ENCODE results near the gene PRKCE. TPM values are rescaled to one million over a fixed set of nuclear protein-coding genes. Genes with fewer than 3 reads are reported as not detected.

PRKCE gene
- total and polyA plus RNA-seq, 2 of the 8 experiments (the other 6 are each of a cell fraction or from before 2014, with no cell fraction given) = 0.54 to 2.1 TPM

- Histone ChIP-seq H3K4ac (replicated peaks; ENCODE audit: insufficient read length, low read depth, low read length) (no peak overlapping the region), H3K4me3 (ENCODE audit: extremely low read depth in 1 of 4, insufficient read depth in 2 of 4, low read depth in 3 of 4, low read length in 4 of 4) (no peak overlapping the region), H3K14ac (ENCODE audit: insufficient read length) (no peak overlapping the region), H3K56ac (replicated peaks; ENCODE audit: insufficient read length, low read depth, low read length) (no peak overlapping the region), H3K18ac (ENCODE audit: extremely low read depth, low read length) (no peak overlapping the region), H3K23ac (ENCODE audit: insufficient read length) (no peak overlapping the region), H3K23me2 (ENCODE audit: low read depth, low read length) (no peaks in the 10 kb centered on the region), H3K79me2 (ENCODE audit: control insufficient read depth in 1 of 2, insufficient read depth in 2 of 2, low read length in 2 of 2) (no peaks in the 10 kb centered on the region), H4K8ac (ENCODE audit: extremely low read depth, insufficient read depth, low read length) (no peak overlapping the region), H4K20me1 (replicated peaks in 1 of 2; ENCODE audit: control insufficient read depth in 1 of 2, insufficient read depth in 2 of 2, low read length in 2 of 2) (no peaks in the 10 kb centered on the region), H3K79me1 (ENCODE audit: low read depth, low read length) (no peaks in the 10 kb centered on the region), H3K27ac (ENCODE audit: low read depth, low read length) (no peak overlapping the region), H3K4me1 (replicated peaks in 1 of 4; ENCODE audit: control insufficient read depth in 3 of 4, insufficient read depth in 4 of 4, low read length in 3 of 4) (no peaks in the 10 kb centered on the region), H2BK120ac (replicated peaks; ENCODE audit: low read depth, low read length) (no peak overlapping the region), H2BK15ac (ENCODE audit: low read length) (no peak overlapping the region), H4K5ac (ENCODE audit: insufficient read length, low read depth, low read length) (no peak overlapping the region), H3K4me2 (ENCODE audit: insufficient read depth in 1 of 2, low read depth in 2 of 2, low read length in 2 of 2) (no peak overlapping the region), H2AK5ac (ENCODE audit: low read depth, low read length) (no peak overlapping the region), H3K9ac (replicated peaks in 1 of 4; ENCODE audit: extremely low read depth in 1 of 4, low read depth in 3 of 4, low read length in 3 of 4) (no peak overlapping the region), H3K9me3 (ENCODE audit: insufficient read depth in 2 of 2, low read depth in 1 of 2, low read length in 1 of 2) (no peaks in the 10 kb centered on the region), H2BK20ac (ENCODE audit: low read length) (no peak overlapping the region), H3K27me3 (replicated peaks in 1 of 4; ENCODE audit: control insufficient read depth in 3 of 4, extremely low read depth in 1 of 4, insufficient read depth in 3 of 4, low read length in 3 of 4) (peaks cover 0 to 2% (median 0%) of the 10 kb centered on the region in 4 experiments; a peak in 1 of 7 replicates), H2AFZ (ENCODE audit: low read length) (no peak overlapping the region), H2BK5ac (ENCODE audit: low read depth, low read length) (no peak overlapping the region), H2BK12ac (ENCODE audit: low read depth, low read length) (no peak overlapping the region), H3K36me3 (ENCODE audit: control insufficient read depth in 2 of 4, insufficient read depth in 4 of 4, low read length in 3 of 4) (no peaks in the 10 kb centered on the region), H4K91ac (replicated peaks; ENCODE audit: insufficient read length, low read length) (no peak overlapping the region)
- ChIA-PET POLR2A (ENCODE audit: partially characterized antibody) (no interaction called here), CTCF (ENCODE audit: partially characterized antibody) (no interaction called here)
- no peak for DNase-seq (ENCODE audit: low read depth in 1 of 2, low spot score in 2 of 2)
- no peak for FAIRE-seq
- WGBS, 2 experiments (ENCODE audit: extremely low coverage in 1 of 2, insufficient coverage in 1 of 2, insufficient read length in 1 of 2, insufficient replicate concordance in 2 of 2, low coverage in 1 of 2, low lambda C conversion rate in 2 of 2, missing lambda C conversion rate in 1 of 2) = 95% methylated on average over 8 of the region's 8 CpGs; no CpG with 5 or more reads in 1 of the 2 experiments
- TF ChIP-seq TAF7 (optimal IDR thresholded peaks at IDR 0.05; ENCODE audit: borderline replicate concordance, low read depth, low read length) = no peak
- no peak for TF ChIP-seq EZH2 (IDR thresholded peaks at IDR 0.05; ENCODE audit: low read depth, low read length, severe bottlenecking)
Measured at GRCh38 chr2:45843136-45843535, 191.7 kb downstream of the PRKCE start.
